ENCODE measurements around the gene MAG.

MAG gene

GRCh38 chr19:35300339-35300649, 8.3 kb downstream of the MAG start:
- no peak for DNase-seq

- DNase-seq: no peak
Measured at GRCh38 chr19:35301961-35302360, 10.0 kb downstream of the MAG start.

- DNase-seq: no peak
Measured at GRCh38 chr19:35302446-35302845, 10.5 kb downstream of the MAG start.

GRCh38 chr19:35303357-35303915, 11.5 kb downstream of the MAG start:
- no peak for DNase-seq

- no peak for DNase-seq
Measured at GRCh38 chr19:35304036-35304435, 12.1 kb downstream of the MAG start.

- DNase-seq: no peak
Measured at GRCh38 chr19:35305181-35305580, 13.2 kb downstream of the MAG start.

GRCh38 chr19:35306473-35307246, 14.7 kb downstream of the MAG start:
- no peak for DNase-seq

GRCh38 chr19:35307931-35308330, 16.0 kb downstream of the MAG start:
- no peak for DNase-seq

- no peak for DNase-seq
Measured at GRCh38 chr19:35308910-35309309, 16.9 kb downstream of the MAG start.

- no peak for DNase-seq
Measured at GRCh38 chr19:35309481-35310279, 17.7 kb downstream of the MAG start.

GRCh38 chr19:35310331-35310730, 18.4 kb downstream of the MAG start:
- DNase-seq: no peak

- no peak for DNase-seq
Measured at GRCh38 chr19:35310811-35311465, 19.0 kb downstream of the MAG start.

GRCh38 chr19:35311901-35312665, 20.1 kb downstream of the MAG start:
- DNase-seq: no peak

GRCh38 chr19:35313587-35313986, 21.6 kb downstream of the MAG start:
- DNase-seq: no peak

- DNase-seq: no peak
Measured at GRCh38 chr19:35314031-35314430, 22.1 kb downstream of the MAG start.

- DNase-seq: no peak
Measured at GRCh38 chr19:35314858-35315470, 23.0 kb downstream of the MAG start.

- no peak for DNase-seq
Measured at GRCh38 chr19:35315883-35316282, 23.9 kb downstream of the MAG start.

- DNase-seq: no peak
Measured at GRCh38 chr19:35316560-35316959, 24.6 kb downstream of the MAG start.

- DNase-seq: no peak
Measured at GRCh38 chr19:35317464-35318043, 25.6 kb downstream of the MAG start.

GRCh38 chr19:35318679-35319448, 26.9 kb downstream of the MAG start:
- DNase-seq: no peak

- no peak for DNase-seq
Measured at GRCh38 chr19:35320065-35320713, 28.2 kb downstream of the MAG start.
